Activated CD8-positive, alpha-beta memory T cell treated with anti-CD3 and anti-CD28 coated beads, Interleukin-2, amount 50 U/mL, for 1 hour (primary cell): ENCODE results near the gene SEPTIN5.
A peak's percentile ranks its signal among the peaks of the same experiment; 100 is the strongest.

Experiments
- DNase-seq: peaks from one replicate; pipeline ENCODE4 v3.0.0-alpha.2; 2020; ENCODE audit errors: extremely low read depth

Gene SEPTIN5

GRCh38 chr22:19748991-19749664, 34.8 kb downstream of the SEPTIN5 start:
- no peak for DNase-seq

- DNase-seq: no peak
Measured at GRCh38 chr22:19749876-19750275, 35.6 kb downstream of the SEPTIN5 start.

GRCh38 chr22:19750507-19751490, 36.5 kb downstream of the SEPTIN5 start:
- no peak for DNase-seq

- DNase-seq: no peak
Measured at GRCh38 chr22:19751497-19752245, 37.4 kb downstream of the SEPTIN5 start.

GRCh38 chr22:19753090-19753842, 39.0 kb downstream of the SEPTIN5 start:
- no peak for DNase-seq

GRCh38 chr22:19753996-19754700, 39.8 kb downstream of the SEPTIN5 start:
- DNase-seq: no peak

DNA sequence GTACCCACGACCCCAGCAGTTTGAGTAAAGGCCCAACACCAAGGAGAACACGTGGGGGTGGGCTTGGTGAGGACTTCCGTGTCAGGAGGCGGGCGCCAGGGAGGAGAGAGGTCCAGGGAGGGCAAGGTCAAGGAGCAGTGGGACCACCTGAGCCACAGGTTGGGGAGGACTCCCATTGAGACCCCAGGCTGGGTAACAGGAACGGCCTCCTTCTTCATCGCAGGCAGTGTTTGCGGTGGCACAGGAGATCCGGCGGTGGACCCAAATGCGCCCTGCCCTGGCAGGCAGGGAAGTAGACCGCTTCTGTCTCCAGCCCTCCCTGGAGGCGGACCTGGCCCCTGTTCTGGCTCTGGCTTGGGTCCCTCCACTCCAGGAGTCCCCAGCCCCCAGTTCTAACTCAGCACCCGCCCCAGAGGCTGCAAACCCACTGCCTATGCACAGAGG, 40.4 kb downstream of the SEPTIN5 start:
- no peak for DNase-seq

- no peak for DNase-seq
Measured at GRCh38 chr22:19755145-19755710, 40.9 kb downstream of the SEPTIN5 start.

DNA sequence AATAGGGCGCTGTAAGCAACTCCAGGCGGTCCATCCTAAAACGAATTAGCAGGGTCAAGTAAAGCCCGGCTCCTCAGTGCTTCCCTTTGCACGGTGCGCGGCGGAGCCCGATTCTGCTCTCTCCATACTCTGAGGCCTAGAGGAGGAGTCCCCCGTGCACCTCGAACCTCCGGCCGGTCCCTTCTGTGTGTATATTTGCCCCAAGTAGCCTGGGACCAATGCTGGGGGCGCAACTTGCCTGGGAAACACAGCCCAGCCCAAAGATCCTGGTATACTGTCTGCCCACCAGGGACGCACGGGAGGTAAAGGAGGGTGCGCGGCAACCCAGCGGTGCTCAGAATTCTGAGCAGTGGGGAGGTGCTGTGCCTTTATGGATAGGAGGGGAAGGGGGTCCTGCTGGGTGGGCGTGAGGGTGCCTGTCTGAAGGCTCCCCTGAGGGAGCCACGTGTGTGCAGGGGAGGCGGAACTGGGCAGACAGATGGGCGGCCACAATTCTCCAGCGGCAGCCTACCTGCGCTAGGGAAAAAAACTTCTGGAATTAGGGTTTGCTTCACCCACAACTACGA, 41.5 kb downstream of the SEPTIN5 start:
- no peak for DNase-seq

- DNase-seq: peak; percentile 37
Measured at GRCh38 chr22:19756288-19757128, 42.2 kb downstream of the SEPTIN5 start.

- no peak for DNase-seq
Measured at GRCh38 chr22:19757140-19757984, 43.1 kb downstream of the SEPTIN5 start.

DNA sequence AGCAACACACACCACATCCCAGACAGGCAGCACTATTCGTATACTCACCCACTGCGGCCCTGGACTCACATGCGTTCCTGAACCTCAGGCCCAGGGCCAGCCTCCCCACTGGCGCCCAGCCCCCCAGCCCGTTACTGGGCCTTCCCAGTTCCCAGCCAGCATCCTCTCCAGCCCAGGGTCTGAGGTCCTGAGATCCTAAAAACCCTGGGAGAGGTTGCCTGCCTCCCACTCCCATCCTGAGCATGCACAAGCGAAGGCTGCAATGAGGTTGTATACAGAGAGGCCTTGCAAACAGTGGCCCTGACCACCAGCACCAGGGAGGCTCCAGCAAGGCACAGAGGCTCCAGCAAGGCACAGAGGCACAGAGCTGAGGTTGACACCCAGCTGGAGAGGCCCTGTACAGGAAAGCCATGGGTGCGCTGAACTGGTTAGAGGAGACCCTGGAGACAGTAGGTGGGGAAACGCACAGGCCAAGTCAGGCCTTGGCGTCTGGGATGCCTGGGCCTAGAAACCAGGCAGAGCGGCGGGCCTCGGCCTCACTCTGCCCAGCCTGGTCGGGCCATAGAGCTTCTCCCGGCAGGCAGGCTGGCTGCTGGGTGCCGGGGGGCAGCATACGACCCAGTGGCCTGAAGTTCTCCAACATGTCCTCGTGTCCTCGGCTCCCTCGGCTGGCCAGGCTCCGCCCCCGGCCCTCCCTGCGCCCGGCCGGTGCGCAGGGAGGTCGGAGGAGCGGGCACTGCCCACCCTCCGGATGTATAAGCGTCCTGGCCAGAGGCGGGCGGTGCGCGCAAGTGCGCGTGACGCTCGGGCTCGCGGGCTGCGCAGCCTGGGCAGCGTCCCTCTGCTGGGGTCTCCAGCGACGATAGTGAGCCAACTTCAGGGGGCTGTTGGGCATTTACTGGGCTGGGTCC, 43.9 kb downstream of the SEPTIN5 start:
- no peak for DNase-seq

DNA sequence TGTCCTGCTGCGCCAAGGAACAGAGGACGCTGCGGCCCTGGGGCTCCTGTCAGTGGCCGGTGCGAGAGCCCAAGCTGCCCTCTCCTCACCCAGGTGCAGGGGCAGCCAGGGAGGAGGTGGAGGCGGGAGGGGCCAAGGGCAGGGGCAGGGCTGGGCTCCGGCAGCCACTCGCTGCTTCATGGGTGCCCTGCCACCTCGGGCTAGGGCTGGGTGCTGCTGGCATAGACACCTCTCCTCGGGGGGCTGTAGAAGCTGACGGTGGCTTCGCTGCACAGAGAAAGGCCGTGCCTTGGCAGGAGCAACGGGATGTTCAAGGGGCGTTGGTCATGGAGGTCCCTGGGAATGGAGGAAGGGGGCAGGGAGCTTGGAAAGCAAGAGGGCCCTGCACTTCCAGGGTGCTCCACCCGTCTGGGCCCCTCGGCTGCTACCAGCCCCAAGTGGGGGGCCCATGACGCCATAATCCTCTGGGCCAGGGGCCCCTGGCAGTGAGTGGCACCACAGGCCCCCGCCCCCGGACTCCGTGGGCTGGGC, 44.7 kb downstream of the SEPTIN5 start:
- no peak for DNase-seq

DNA sequence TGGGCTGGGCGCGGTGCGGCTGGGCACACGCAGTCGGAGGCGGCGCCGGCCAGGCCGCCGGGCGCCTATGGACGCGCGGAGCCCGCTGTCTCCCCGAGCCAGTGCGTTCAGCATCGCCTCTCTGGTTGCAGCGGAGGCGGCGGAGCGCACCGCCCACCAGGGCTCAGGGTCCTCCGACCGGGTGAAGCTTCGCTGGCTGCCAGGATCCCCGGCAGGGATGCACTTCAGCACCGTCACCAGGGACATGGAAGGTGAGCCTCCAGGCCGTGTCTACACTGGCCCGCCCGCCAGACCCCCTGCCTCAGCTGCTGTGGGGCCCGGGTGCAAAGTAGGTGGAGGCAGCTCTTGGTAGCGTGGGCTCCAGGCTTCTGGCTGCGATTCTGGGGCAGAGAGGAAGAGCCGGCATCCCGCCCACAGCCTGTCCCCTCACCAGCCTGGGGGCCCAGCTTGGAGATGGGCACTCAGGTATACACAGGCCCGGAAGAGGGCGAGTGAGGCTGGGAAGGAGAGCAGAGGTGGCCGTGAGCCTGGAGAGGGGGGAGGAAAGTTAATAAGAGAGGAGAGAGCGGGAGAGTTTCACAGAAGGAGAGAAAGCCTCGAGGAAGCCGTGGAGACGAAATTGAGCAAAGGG, 45.2 kb downstream of the SEPTIN5 start:
- no peak for DNase-seq

GRCh38 chr22:19760058-19760950, 46.0 kb downstream of the SEPTIN5 start, which contains the start of gene TBX1:
Gene TBX1, plus strand, starts transcription at chr22:19760778. Its CDS starts 66 bp downstream, at chr22:19760844.
- DNase-seq: no peak
